HG02884 (cell line): ENCODE data around the gene SPAG7.

Source experiments
- ATAC-seq: cut with Tn5 transposase; IDR thresholded peaks from one replicate; pipeline ENCODE4 v1.9.1; 2021; ENCODE audit warnings: mild to moderate bottlenecking, moderate library complexity; ENCODE audit not compliant: unreplicated experiment

Gene SPAG7

DNA sequence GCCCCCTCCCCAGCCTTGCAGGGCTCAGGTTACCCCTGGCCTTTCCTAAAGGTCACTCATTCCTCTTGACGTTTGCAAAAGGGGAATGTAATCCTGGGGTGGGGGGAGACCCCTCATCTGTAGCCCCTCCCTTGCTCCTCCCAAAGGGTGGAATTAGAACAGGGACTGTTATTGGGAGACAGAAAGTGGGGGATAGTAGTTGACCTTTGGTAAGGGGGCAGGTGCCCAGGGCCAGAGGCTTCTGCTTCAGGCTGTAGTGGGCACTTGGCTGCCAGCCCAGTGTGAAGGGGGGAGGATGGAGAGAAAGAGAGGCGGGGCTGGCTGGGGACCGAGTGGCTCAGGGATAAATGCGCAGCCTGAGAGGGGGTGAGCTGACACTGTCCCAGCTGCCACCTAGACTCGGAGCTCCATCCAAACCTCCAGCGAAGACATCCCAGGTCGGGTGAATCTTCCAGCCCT lies 16.8 kb downstream of the SPAG7 start, which contains the start of gene ENO3:
Gene ENO3 (plus strand): TSS at position 374 of the 459 bp plus-strand sequence. CDS start 711 bp downstream, outside the sequence.
- ATAC-seq = no peak

DNA sequence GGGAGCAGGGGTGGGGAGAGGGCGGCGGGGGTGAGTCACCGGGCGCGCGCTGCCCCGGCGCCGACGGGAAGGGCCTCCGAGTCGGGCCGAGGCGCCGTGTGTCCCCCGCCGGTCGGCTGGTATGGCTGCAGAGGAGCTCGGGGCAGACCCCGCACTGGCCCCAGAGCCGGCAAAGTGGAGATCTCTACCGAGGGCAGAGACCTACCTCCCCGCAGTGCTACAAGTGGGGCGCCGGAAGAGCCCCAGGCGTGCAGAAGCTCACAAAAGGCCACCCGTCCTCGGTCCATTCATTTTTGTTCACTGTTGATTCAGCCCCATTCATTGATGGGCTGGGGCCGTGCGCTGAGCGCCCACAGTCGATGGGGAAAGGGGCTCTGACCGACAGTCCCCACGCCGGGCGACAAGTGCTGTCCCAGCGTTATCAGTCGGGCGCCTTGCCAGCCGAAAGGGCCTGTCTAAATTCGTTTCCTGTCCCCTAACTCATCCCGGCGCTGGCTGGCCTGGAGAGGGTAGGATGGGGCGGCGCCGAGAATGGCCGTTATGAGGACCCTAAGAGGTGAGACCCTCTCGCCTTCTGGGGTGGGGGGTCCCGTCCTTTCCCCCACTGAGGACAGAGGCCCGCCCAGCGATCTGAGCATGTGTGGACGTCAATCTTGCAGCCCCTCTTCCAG lies 17.4 kb downstream of the SPAG7 start:
- no peak for ATAC-seq

DNA sequence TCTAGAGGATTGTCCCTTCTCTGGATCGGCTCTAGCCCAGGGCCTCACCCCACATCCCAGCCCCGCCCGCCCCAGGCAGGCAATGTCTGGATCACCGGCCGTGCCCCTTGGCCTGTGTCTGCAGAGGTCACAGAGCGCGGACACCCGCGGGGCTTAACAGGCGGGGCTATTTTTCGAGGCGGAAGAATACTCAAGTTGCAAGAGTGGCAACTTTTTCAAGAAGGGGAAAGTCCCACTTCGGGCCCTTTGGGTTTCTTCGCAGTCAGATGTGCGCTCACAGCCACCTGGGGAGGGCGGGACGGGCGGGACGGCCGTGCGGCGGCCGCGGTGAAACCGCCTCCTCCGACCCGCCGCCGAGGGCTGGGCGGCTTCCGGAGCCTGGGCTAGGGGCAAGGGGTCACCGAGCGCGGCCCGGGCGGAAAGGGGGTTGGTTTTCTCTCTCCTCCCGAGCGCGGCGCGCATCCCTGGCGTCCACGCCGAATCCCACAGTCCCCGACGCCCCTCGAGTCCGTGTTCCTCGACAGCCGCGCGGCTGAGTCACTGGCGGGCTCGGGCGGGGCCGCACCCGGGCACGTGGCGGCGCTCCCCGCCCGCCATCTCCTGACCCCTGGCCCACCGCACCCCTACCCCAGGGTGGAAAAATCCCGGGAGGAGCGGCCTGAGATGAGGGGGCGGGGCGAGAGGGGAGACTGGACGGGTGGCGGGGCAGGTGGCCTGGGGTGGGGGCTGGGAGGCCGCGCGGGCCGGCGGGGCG lies 18.1 kb downstream of the SPAG7 start:
- ATAC-seq = no peak

DNA sequence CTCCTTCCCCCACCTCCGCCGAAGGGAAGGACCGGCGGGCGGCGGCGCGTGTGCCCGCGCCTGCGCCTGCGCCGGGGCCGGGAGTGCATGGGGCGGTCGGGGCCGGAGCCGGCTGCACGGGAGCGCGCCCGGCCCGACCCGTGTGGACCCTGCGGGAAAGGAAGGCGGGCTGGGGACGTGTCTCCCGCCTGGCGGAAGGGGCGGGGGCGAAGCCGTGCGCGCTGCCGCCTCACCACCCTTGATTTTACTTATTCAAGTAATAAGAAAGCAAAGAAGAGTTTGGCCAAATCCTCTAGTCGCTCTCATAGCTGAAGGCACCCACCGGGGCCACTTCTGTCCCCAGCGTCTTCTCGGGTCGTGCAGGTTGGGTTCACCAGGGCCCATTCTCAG lies 18.7 kb downstream of the SPAG7 start:
- no peak for ATAC-seq

DNA sequence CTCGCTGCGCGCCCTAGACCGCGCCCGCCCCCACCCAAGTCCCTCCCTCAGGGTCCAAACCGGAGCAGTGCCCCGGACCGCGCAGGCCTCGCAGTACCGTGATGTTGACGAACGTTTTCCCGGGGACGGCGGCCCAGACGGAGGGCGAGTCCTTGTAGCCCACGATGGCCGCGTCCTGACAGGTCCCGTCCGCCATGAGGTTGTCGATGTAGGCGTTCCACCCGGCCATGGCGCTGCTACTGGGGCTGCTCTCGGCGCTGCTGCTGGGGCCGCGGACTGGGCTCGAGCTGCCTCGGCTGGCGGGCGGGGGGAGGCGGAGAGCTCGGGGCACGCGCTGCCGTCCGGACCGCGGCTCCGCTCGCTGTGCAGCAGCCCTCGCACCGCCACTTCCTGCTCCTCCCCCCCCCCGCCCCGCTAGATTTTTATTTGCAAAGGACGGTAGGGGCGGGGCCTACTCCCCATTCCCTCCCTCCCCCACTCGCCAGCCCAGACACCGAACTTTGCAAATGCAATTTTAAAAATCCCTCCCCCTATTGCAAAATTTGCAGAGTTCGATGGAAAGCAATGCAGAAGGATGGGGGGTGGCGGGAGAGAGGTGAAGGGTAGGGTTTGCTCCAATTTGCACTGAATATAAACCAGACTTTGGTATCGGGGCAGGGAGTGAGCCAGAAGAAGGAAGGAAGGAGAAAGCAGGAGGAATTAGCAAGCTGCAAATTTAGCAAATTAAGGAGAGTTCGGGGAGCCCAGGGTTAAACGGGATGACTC lies 19.3 kb downstream of the SPAG7 start, which contains the start of gene PFN1:
Gene PFN1 (minus strand): TSS at position 365 of the 765 bp plus-strand sequence. CDS start 136 bp downstream, at position 229.
- ATAC-seq = no peak

DNA sequence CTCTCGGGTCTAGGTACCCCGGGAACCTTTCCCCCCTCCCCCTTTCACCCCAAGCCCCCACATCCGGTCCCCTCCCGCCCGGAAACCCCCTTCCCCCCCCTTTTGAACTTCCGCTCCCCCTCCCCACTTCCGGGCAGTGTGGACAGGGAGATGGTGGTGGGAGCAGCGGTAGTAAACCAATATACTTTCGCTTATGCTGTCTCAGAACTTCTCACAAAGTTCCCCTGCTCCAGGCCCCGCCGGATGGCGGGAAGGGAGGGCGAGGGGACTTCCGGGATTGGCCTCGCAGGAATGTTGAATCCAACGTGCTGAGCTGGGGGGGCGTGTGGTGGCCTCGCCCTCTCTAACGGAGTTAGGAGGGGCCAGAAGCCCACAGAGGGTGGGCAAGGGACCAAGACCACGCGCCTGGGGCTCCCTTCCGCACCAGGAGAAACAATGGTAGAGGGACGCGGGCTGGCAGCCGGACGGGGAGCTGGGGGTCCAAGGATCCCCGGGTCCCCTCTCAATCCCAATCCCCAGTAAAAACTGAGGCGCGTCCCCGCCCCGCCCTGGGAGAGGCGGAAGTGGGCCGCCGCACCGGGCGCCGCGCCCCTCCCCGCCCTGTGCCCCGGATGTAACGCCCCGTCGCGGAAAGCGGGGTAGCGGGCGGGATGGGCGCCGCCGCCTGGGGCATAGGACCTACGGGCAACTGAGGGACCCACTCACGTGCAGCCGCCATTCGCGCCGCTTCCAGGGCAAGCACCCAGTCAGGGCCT lies 20.0 kb downstream of the SPAG7 start:
- ATAC-seq = no peak

DNA sequence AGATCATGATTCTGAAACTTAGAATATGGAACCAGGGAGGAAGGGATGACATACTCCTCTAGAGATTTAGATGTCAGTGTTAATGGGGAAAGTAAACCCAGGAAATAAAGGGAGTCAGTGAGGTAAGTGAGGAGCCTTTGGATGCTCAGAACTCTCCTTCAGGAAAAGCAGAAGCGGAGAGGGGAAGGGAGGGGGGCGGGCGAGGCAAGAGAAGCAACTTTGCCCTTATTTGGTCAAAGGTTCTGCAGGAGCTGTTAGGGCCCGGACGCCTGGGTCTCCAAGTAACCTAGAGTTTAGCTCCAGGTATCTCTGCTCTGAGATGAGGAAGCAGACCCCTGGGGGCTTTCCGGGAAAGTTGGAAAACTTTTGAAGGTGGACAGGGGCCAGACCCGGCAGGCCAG lies 20.6 kb downstream of the SPAG7 start:
- ATAC-seq = no peak

DNA sequence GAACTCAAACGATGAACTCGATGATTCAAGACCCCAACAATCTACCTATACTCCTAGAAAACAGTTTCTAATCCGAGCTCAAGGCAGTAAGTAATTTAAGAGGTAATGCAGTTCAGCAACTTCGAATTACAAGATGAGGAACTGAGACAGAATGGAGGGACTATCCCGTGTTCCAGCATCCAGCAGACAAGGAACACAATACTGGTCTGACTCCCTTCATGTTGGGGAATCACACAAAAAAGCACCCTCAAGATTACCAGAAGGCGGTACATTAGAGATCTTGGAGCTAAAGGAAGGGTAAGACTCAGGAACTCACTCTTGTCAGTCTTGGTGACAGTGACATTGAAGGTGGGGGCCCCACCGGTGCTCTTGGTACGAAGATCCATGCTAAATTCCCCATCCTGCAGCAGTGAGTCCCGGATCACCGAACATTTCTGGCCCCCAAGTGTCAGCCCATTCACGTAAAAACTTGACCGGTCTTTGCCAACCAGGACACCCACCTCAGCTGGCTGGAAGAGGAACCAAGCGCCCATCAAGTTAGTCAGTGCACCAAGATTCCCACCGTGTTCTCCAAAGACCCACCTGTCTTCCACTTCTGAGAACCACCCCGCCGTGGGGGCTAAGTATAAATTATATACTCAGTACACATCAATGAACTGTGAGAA lies 21.2 kb downstream of the SPAG7 start:
- ATAC-seq = no peak

DNA sequence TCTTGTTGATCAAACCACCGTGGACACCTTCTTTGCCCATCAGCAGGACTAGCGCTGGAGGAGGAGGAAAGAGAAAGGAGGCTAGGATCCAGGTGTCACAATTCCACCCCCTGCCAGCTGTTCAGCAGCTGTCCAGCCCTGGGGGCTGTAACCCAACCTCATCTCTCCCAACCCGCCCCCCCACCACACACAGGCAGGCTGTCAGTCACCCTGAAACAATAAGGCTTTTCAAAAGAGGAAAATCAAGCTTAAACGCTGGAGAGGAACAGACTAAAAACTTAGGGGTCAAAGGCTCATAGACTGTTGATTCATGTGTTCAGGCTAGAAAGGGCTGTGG lies 21.7 kb downstream of the SPAG7 start:
- ATAC-seq = no peak

DNA sequence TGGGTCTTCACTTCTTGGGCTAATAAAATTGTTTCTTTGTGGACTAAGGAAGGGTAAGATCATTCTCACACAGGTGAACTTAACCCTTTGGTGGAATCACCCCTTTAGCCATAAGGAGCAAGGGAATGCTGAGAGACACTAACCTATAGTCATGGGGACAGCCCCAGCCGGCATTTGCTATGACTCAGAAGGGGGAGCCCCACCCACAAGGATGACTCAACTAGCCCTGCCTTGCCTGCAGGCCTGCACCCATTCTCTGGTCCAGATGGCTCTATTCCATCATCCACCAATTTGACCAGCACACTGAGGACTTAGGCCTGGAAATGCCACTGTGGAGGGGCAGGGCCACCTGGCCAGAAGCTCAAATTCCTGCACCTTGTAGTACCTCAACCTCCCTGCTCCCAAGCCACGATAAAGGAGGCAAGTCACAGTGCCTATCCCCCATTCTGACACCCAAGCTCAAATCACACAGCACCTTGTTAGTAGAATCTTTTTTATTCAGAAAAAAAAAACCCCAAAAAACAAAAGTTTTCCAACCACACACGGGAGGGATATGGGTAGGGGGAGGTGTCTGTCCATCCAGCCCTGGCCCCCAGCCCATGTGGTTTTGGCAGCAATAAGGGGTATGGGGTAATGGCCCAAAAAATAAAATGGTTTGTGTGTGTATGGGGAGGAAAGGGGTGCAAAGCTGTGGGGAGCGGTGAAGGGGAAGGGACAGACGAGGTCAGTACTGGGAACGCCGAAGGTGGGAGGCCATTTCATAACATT lies 22.3 kb downstream of the SPAG7 start:
- no peak for ATAC-seq

DNA sequence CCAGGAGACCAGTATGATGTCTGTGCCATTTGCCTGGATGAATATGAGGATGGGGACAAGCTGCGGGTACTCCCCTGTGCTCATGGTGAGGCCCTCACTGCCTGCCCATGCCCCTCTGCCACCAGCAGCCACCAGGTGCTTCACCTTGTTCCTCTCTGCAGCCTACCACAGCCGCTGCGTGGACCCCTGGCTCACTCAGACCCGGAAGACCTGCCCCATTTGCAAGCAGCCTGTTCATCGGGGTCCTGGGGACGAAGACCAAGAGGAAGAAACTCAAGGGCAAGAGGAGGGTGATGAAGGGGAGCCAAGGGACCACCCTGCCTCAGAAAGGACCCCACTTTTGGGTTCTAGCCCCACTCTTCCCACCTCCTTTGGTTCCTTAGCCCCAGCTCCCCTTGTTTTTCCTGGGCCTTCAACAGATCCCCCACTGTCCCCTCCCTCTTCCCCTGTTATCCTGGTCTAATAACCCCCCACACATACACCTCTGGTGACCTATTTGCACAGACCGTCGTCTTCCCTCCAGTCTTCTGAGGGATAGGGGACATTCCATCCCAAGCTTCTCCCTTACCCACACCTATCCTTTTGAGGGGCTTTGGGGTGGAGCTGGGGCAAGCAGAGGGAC lies 23.0 kb downstream of the SPAG7 start:
- no peak for ATAC-seq

DNA sequence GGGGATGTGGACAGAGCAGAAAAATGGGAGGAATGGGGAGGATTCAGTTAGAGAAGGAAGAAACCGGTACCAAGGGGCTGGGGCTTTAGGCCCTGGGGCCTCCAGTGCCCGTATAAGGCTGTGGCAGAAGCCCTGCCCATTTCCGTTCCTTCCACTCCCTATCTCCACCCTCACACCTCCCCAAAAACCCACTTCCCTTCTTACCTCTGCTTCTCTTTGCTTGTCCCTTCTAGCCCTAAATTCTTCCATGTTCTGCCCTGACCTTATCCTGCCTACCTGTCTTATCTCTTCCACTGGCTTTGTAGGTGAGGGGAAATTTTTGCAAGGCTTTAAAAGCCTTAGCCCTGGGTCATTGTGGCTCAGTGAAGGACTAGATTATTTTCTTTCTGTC lies 23.5 kb downstream of the SPAG7 start:
- no peak for ATAC-seq

DNA sequence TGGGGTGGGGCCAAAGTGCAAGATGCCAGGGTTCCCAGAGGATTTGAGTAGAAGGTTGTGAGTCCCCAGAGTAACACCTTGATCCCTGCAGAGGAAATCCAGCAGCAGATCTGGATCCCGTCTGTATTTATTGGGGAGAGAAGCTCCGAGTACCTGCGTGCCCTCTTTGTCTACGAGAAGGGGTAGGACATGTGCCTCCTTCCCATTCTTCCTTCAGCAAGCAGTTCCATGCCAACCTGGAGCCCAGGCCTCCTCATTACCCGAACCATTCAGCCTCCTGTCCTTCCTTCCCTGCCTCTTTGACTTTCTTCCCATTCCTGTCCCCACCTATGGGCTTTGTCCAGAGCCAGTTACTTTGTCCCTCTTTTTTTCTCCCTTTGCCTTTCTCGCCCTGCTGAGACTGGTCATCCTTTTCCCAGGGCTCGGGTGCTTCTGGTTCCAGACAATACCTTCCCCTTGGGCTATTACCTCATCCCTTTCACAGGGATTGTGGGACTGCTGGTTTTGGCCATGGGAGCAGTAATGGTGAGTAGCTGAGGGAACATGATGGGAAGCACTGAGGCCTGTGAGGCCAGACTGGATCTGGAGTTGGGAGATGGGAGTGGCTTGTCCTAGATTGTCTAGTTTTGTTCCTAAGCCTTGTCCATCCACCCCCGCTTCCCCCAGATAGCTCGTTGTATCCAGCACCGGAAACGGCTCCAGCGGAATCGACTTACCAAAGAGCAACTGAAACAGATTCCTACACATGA lies 24.7 kb downstream of the SPAG7 start:
- ATAC-seq = no peak

DNA sequence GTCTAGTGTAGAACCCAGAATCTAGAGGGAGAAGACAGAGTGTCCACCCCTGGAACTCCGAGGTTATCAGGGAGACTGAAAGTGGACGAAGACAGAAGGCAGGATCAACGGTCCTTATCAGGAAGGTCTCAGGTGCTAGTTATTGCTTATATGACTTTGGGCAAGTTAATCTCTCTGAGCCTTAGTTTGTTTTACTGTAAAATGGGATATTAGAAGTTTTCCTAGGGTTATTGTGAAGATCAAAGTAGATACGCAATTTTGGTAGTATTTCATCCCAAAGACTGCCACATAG lies 26.4 kb downstream of the SPAG7 start:
- no peak for ATAC-seq

DNA sequence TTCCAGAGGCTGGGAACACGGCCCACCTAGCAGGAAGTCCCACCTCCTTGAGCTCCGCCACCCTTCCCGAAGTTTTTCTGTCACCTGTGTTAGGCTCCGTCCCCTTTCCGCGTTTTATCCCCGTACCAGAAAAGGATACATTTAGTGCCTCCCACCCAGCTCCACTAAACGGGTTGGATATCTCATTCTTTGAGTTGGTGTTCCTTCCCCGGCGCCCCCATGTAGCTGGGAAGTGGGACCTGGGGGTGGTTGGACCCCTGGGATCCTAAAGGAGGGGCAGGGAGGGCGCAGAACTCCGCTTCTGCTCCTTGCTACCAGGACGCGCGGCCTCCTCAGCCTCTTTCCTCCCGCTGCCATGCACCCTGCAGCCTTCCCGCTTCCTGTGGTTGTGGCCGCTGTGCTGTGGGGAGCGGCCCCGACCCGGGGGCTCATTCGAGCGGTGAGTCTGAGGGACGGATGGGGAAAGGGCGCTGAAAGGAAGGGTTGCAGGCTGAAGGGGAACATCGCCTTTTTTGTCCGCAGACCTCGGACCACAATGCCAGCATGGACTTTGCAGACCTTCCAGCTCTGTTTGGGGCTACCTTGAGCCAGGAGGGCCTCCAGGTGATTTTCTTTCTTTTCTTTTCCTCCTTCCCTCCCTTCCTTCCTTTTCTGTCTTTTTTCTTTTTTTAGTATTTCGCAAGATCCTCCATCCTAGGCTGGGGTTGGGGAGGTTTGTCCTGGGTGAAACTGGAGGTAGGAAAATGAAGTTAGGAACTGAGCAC lies 26.9 kb downstream of the SPAG7 start:
- ATAC-seq = no peak

DNA sequence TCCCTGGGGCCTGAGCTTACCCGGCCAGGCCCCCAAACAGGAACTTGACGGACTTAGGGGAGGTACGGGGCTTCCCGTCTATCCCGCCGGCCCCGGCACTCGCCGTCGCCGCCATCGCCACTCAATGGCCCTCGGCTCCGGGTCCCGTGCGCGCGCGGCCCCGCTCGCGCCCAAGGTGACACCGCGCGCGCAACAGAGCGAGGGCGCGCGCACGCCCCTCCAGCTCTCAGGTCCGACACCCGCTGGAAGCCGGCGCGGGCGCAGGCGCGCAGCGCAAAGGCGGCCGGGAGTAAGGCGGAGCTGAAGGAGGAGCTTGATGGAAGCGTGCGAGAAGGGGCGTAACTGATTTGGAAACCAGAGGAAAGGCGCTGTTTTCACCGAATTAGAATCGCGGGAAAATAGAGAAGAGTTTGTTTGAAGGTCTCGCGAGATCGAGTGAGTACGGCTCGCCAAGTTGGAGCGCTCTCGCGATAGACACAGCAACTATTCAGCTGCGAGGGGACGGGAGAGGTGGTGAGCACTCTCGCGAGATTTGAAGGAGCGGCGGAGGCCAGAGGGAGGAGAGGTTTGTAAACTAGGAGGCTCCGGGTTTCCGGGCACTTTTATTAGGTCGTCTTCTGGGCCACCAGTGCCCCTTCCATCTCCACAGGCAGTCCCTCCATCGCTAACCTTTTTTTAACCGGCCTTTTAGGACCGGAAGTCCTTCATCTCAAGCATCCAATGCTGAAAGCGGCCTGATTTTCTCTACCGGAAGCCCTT lies 27.6 kb downstream of the SPAG7 start, which contains the start of the genes RNF167 and SLC25A11:
Gene RNF167 (plus strand): TSS at position 473 of the 759 bp plus-strand sequence. CDS start 642 bp downstream, outside the sequence.
Gene SLC25A11 (minus strand): TSS at position 251 of the 759 bp plus-strand sequence. CDS start 136 bp downstream, at position 115.
- ATAC-seq = peak; percentile 76

DNA sequence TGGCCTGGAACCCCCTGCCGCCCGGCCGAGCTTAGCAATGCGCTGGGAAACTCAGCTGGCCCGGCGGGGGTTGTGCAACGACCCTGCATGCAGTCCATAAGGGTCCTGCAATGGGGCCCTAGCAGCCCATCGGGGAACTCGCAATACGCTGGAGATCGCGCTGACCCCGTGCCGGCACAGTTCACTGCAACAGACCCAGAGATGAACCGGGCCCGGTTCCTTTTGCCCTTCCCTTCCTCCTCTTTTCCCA lies 28.1 kb downstream of the SPAG7 start:
- peak; percentile 13 for ATAC-seq
